Liver (tissue), 9 donors: Measurements from ENCODE around the gene TTC28. TPM values are rescaled to one million over a fixed set of nuclear protein-coding genes. Genes with fewer than 3 reads are reported as not detected.

ENCODE experiments used
- DNase-seq: peaks from one replicate; pipeline ENCODE4 v3.0.0-alpha.2; 2017; ENCODE audit warnings: low spot score
- H3K27ac ChIP-seq, 2 donors: one replicate each; pipeline ENCODE4 v1.7.0; 2013; ENCODE audit warnings: inconsistent platforms in 2 of 2, low read length in 2 of 2, control low read depth in 1 of 2, low read depth in 1 of 2, mild to moderate bottlenecking in 1 of 2
- H3K27me3 ChIP-seq, 4 donors: one replicate each; pipeline versions ENCODE4 v1.6.1 to v1.7.0; 2013; ENCODE audit warnings: low read length in 3 of 4, inconsistent platforms in 1 of 4, mild to moderate bottlenecking in 1 of 4, moderate library complexity in 1 of 4; ENCODE audit not compliant: control insufficient read depth in 4 of 4, insufficient read depth in 4 of 4
- H3K36me3 ChIP-seq, 4 donors: one replicate each; pipeline versions ENCODE4 v1.6.1 to v1.7.0; 2013; ENCODE audit warnings: low read length in 3 of 4, mild to moderate bottlenecking in 3 of 4, low read depth in 1 of 4, moderate library complexity in 1 of 4; ENCODE audit not compliant: control insufficient read depth in 4 of 4, insufficient read depth in 3 of 4
- H3K4me1 ChIP-seq, 4 donors: one replicate each; pipeline versions ENCODE4 v1.6.1 to v1.7.0; 2013; ENCODE audit warnings: low read length in 3 of 4, mild to moderate bottlenecking in 3 of 4, moderate library complexity in 1 of 4; ENCODE audit not compliant: control insufficient read depth in 4 of 4, insufficient read depth in 4 of 4
- H3K4me3 ChIP-seq, 3 donors: one replicate each; pipeline versions ENCODE4 v1.6.1 to v1.7.0; 2013; ENCODE audit warnings: low read length in 3 of 3, control low read depth in 1 of 3, low read depth in 1 of 3, mild to moderate bottlenecking in 1 of 3
- H3K9ac ChIP-seq, 2 donors: one replicate each; pipeline ENCODE4 v1.7.0; 2013; ENCODE audit warnings: low read length in 2 of 2, mild to moderate bottlenecking in 2 of 2, moderate library complexity in 2 of 2, control low read depth in 1 of 2, low read depth in 1 of 2
- H3K9me3 ChIP-seq, 4 donors: one replicate each; pipeline versions ENCODE4 v1.6.1 to v1.7.0; 2013; ENCODE audit warnings: low read length in 3 of 4; ENCODE audit not compliant: control insufficient read depth in 4 of 4
- ATF3 ChIP-seq: IDR thresholded peaks from 2 replicates; pipeline ENCODE4 v1.6.1; 2016; ENCODE audit warnings: antibody characterized with exemption
- CTCF ChIP-seq: fragments of 150-350 bp; IDR thresholded peaks from 2 replicates; pipeline ENCODE4 v1.5.1; 2017; ENCODE audit warnings: improper control_type of control experiment, low read depth, low read length; ENCODE audit not compliant: missing input control
- EGR1 ChIP-seq, 2 donors: IDR thresholded peaks; 2 replicates each; pipeline ENCODE4 v1.6.1; 2016 to 2018; ENCODE audit warnings: antibody characterized with exemption in 2 of 2, low read depth in 2 of 2
- FOXA2 ChIP-seq: IDR thresholded peaks from 2 replicates; pipeline ENCODE4 v1.6.1; 2016; ENCODE audit warnings: antibody characterized with exemption
- GABPA ChIP-seq, 2 donors: IDR thresholded peaks in 1 of 2; conservative IDR thresholded peaks in 1 of 2; 2 replicates each; pipeline ENCODE4 v1.6.1; 2016; ENCODE audit warnings: antibody characterized with exemption in 2 of 2, mild to moderate bottlenecking in 1 of 2, moderate library complexity in 1 of 2
- HNF4A ChIP-seq, 2 donors: conservative IDR thresholded peaks; 2 replicates each; pipeline ENCODE4 v1.6.1; 2016; ENCODE audit warnings: antibody characterized with exemption in 2 of 2, mild to moderate bottlenecking in 2 of 2
- HNF4G ChIP-seq: IDR thresholded peaks from 2 replicates; pipeline ENCODE4 v1.6.1; 2016; ENCODE audit warnings: antibody characterized with exemption
- MAX ChIP-seq: IDR thresholded peaks from 2 replicates; pipeline ENCODE4 v1.6.1; 2016; ENCODE audit warnings: antibody characterized with exemption
- RAD21 ChIP-seq, 2 donors: IDR thresholded peaks; 2 replicates each; pipeline ENCODE4 v1.6.1; 2016; ENCODE audit warnings: antibody characterized with exemption in 2 of 2, mild to moderate bottlenecking in 2 of 2
- REST ChIP-seq: IDR thresholded peaks from 2 replicates; pipeline ENCODE4 v1.6.1; 2016; ENCODE audit warnings: antibody characterized with exemption, mild to moderate bottlenecking
- RXRA ChIP-seq, 2 donors: IDR thresholded peaks; 2 replicates each; pipeline ENCODE4 v1.6.1; 2017 to 2018; ENCODE audit warnings: antibody characterized with exemption in 2 of 2, mild to moderate bottlenecking in 1 of 2
- SP1 ChIP-seq: IDR thresholded peaks from 2 replicates; pipeline ENCODE4 v1.6.1; 2018; ENCODE audit warnings: antibody characterized with exemption, mild to moderate bottlenecking
- TAF1 ChIP-seq: conservative IDR thresholded peaks from 2 replicates; pipeline ENCODE4 v1.6.1; 2016; ENCODE audit warnings: antibody characterized with exemption, mild to moderate bottlenecking
- YY1 ChIP-seq: IDR thresholded peaks from 2 replicates; pipeline ENCODE4 v1.6.1; 2016; ENCODE audit warnings: antibody characterized with exemption, mild to moderate bottlenecking
- ZBTB33 ChIP-seq: IDR thresholded peaks from 2 replicates; pipeline ENCODE4 v1.6.1; 2016; ENCODE audit warnings: antibody characterized with exemption
- WGBS: extraction: QIAGEN DNeasy Blood & Tissue Kit; methylation state at CpG from one replicate; pipeline ENCODE4 v1.1.7; 2013; 5-methylcytosine and 5-hydroxymethylcytosine counted together
- polyA plus RNA-seq, 2 donors: library from polyadenylated mRNA; stranded (reverse) in 1 of 2; unstranded in 1 of 2; fragments of 200-250 nt in 1 of 2; fragments of >200 nt in 1 of 2; fragmentation: Nextera tagmentation in 1 of 2; extraction: Ambion mirVana in 1 of 2; gene quantifications; one replicate each; pipeline versions ENCODE4 v1.2.1 to v1.2.3, GENCODE V29; 2013 to 2015
- total RNA-seq, 2 donors: library from RNA; depleted of rRNA; stranded (reverse); fragments of >200 nt; gene quantifications; one replicate each; pipeline ENCODE4 v1.2.3, GENCODE V29; 2014
- donor health status: healthy.
- donor health status: healthy.
- donor health status: healthy.
- donor health status: healthy.
- donor health status: healthy.

TTC28 gene
- total and polyA plus RNA-seq, 4 donors = 4.2 to 19.4 (median 5.9) TPM

GRCh38 chr22:28714043-28714628 lies 34.5 kb upstream of the TTC28 start:
- Histone ChIP-seq H3K9ac (no peak overlapping the region), H3K27ac (no peak overlapping the region), H3K27me3 (no peaks in the 10 kb centered on the region), H3K9me3 (no peaks in the 10 kb centered on the region), H3K4me1 (peaks cover 0 to 21% (median 12%) of the 10 kb centered on the region in 4 donors), H3K36me3 (no peaks in the 10 kb centered on the region), H3K4me3 (no peak overlapping the region)
- 93% methylated on average over 2 of the region's 2 CpGs for WGBS
- no peak for DNase-seq
- no peak for TF ChIP-seq CTCF
- TF ChIP-seq RAD21 (IDR thresholded peaks at IDR 0.05) = no peak
- no peak for TF ChIP-seq EGR1 (IDR thresholded peaks at IDR 0.05; ENCODE audit: low read depth in 2 of 2)
- TF ChIP-seq ATF3 = no peak
- TF ChIP-seq REST = no peak
- no peak for TF ChIP-seq HNF4G
- TF ChIP-seq SP1 = no peak
- no peak for TF ChIP-seq YY1
- no peak for TF ChIP-seq FOXA2
- no peak for TF ChIP-seq GABPA (IDR thresholded peaks at IDR 0.05 in 1 of 2, conservative IDR thresholded peaks at IDR 0.05 in 1 of 2)
- TF ChIP-seq ZBTB33 = no peak
- TF ChIP-seq MAX = no peak
- TF ChIP-seq RXRA (IDR thresholded peaks at IDR 0.05) = no peak
- TF ChIP-seq TAF1 = no peak
- no peak for TF ChIP-seq HNF4A (conservative IDR thresholded peaks at IDR 0.05)
